GM19372 (cell line): ENCODE data around the gene NAT14.
"Not testable (repeated sequence)": the region's sequence is repeated elsewhere in the genome, so short reads cannot be mapped to it uniquely, and the experiment has no call there.

ENCODE experiments used
- ATAC-seq: cut with Tn5 transposase; IDR thresholded peaks from one replicate; pipeline ENCODE4 v1.9.1; 2021; ENCODE audit warnings: mild to moderate bottlenecking, low read depth, moderate library complexity; ENCODE audit not compliant: unreplicated experiment

The NAT14 gene

GRCh38 chr19:55484593-55485438 lies at the start of gene NAT14:
NAT14 (plus strand) TSS chr19:55485188; CDS start chr19:55485709, 521 bp downstream.
- no peak for ATAC-seq

DNA sequence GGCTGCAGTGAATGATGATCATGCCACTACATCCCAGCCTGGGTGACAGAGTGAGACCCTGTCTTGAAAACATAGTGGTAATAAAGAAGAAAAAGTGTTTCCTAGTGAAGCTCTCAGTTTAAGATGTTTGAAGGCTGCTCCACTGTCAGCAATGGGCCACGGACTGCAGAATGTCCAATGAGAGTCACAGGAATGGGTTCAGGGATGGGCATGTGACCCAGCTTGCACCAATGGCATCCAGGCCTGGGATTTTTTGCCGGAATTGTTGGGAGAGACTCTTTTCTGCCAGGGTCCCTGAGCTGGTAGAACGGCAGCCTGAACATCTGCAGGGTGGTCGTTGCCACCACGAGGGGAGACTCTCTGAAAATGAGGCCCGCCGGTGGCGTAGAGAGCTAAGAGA lies 48.1 kb upstream of the NAT14 start:
- ATAC-seq, result no peak

- ATAC-seq, result no peak
These were observed 47.6 kb upstream of the NAT14 start for GRCh38 chr19:55437410-55437809.

GRCh38 chr19:55439052-55439451 lies 45.9 kb upstream of the NAT14 start:
- no peak for ATAC-seq

DNA sequence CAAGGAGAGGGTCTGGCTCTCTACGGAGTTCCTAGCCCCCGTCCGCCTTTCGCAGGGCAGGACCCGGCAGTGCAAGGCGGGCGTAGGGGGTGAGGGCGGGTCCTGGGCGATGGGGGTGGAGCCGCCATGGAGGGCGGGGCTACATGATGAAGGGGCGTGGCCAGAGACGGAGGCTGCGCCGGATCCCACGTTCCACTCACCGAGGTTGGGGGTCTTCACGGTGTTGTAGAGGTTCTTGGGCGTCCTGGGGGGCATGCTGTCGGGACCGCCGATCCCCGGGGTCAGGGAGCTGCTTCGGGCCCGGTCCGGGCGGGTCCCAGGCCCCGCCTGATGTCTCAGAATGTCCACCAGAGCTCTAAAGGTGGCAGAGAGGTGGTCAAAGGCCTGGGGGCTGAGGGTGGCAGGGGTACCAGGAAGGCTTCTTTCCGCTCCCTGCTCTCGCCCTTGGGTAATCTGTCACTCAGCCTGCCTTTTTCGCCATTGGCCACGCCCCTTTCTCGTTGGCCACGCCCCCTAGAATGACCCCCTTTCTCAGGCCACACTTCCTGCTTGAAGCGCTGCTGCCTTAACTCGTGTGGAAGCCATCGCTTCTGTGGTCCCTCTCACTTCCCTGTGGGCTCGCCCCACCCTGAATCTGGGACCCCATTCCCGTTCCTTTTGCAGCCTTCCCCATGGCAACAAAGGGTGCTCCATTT lies 44.4 kb upstream of the NAT14 start:
- ATAC-seq, result no peak

GRCh38 chr19:55441319-55441691 lies 43.7 kb upstream of the NAT14 start:
- no peak for ATAC-seq

GRCh38 chr19:55441692-55442321 lies 43.2 kb upstream of the NAT14 start:
- ATAC-seq, result no peak

- ATAC-seq, result no peak
These were observed 42.5 kb upstream of the NAT14 start for GRCh38 chr19:55442372-55442961.

- ATAC-seq, result no peak
These were observed 41.8 kb upstream of the NAT14 start, which contains the start of gene SHISA7 for GRCh38 chr19:55443045-55443823. SHISA7 (minus strand) TSS chr19:55443300; CDS start chr19:55442863, 437 bp downstream.

GRCh38 chr19:55443824-55444480 lies 41.0 kb upstream of the NAT14 start:
- no peak for ATAC-seq

GRCh38 chr19:55444646-55445045 lies 40.3 kb upstream of the NAT14 start:
- no peak for ATAC-seq

GRCh38 chr19:55446060-55446459 lies 38.9 kb upstream of the NAT14 start:
- no peak for ATAC-seq

DNA sequence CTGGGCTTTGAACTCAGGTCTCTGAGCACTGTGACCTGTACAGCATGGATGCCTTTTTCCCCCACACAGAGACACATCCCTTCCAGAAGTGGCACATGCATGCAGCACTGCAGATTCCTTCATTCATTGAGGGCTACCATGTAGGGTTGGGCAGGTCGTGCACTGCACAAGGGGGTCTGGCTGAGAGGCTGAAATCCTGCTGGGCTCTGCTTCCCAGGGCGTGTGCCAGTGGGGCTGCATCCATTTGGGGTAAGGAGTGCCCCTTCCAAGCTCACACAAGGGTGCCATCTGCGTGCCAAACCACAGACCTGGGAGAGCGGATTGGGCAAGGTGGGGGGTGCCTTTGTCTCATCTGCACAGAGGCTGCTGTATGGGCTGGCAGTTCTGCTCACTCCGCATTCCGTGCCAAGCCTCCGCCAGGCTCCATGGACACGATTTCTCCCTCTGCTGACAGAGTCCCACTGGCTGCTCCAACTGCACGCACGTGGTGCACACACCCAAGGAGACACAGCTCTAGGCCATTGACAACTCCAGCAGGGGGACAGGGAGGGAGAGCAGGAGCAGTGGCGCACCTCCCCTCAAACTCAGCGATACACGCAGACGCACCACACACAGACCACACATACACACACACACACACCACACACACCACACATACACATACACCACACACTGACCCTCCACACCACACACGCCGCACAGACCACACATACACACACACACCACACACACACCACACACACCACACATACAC lies 37.4 kb upstream of the NAT14 start:
- no peak for ATAC-seq

- not testable (repeated sequence) for ATAC-seq
These were observed 36.9 kb upstream of the NAT14 start for GRCh38 chr19:55448175-55448490.

- no peak for ATAC-seq
These were observed 35.5 kb upstream of the NAT14 start for GRCh38 chr19:55449469-55449868.

- no peak for ATAC-seq
These were observed 33.6 kb upstream of the NAT14 start for GRCh38 chr19:55451163-55451964.

- no peak for ATAC-seq
These were observed 32.8 kb upstream of the NAT14 start for GRCh38 chr19:55451965-55452748.
